ENCODE data around the gene BAZ2B. TPM values are rescaled to one million over a fixed set of nuclear protein-coding genes. Genes with fewer than 3 reads are reported as not detected.

The BAZ2B gene
- total RNA-seq, 1 donor from 2014 or later = 32.4 TPM

- Histone ChIP-seq H3K4me3 (no peak overlapping the region), H3K4me1 (no peaks in the 10 kb centered on the region), H3K27me3 (ENCODE audit: low read depth) (no peaks in the 10 kb centered on the region), H3K27ac (replicated peaks) (no peak overlapping the region), H3K9me3 (replicated peaks) (no peaks in the 10 kb centered on the region), H3K36me3 (peaks cover 67% of the 10 kb centered on the region)
- DNase-seq = no peak
- TF ChIP-seq CTCF (IDR thresholded peaks at IDR 0.05; ENCODE audit: borderline replicate concordance) = no peak
- intact Hi-C loops (cut with micrococcal nuclease) = no loop called here
These were observed 234.8 kb downstream of the BAZ2B start for GRCh38 chr2:159381574-159381973.

- no peak for DNase-seq
- Histone ChIP-seq H3K27me3 (ENCODE audit: low read depth) (no peaks in the 10 kb centered on the region), H3K4me1 (no peaks in the 10 kb centered on the region), H3K36me3 (peaks cover 59% of the 10 kb centered on the region), H3K27ac (replicated peaks) (no peak overlapping the region), H3K4me3 (no peak overlapping the region), H3K9me3 (replicated peaks) (no peaks in the 10 kb centered on the region)
- TF ChIP-seq CTCF (IDR thresholded peaks at IDR 0.05; ENCODE audit: borderline replicate concordance) = no peak
- intact Hi-C loops (cut with micrococcal nuclease) = no loop called here
These were observed 235.6 kb downstream of the BAZ2B start for GRCh38 chr2:159380685-159381239.

- Histone ChIP-seq H3K4me3 (no peak overlapping the region), H3K36me3 (peaks cover 58% of the 10 kb centered on the region), H3K27me3 (ENCODE audit: low read depth) (no peaks in the 10 kb centered on the region), H3K4me1 (no peaks in the 10 kb centered on the region), H3K9me3 (replicated peaks) (no peaks in the 10 kb centered on the region), H3K27ac (replicated peaks) (no peak overlapping the region)
- no peak for TF ChIP-seq CTCF (IDR thresholded peaks at IDR 0.05; ENCODE audit: borderline replicate concordance)
- intact Hi-C loops (cut with micrococcal nuclease) = no loop called here
- no peak for DNase-seq
These were observed 237.2 kb downstream of the BAZ2B start for GRCh38 chr2:159379181-159379580.

GRCh38 chr2:159375241-159375640 lies 241.1 kb downstream of the BAZ2B start:
- no peak for DNase-seq
- H3K4me3 ChIP-seq = no peak overlapping the region
- no peak overlapping the region for H3K27ac ChIP-seq (replicated peaks)
- peaks cover 60% of the 10 kb centered on the region for H3K36me3 ChIP-seq
- TF ChIP-seq CTCF (IDR thresholded peaks at IDR 0.05; ENCODE audit: borderline replicate concordance) = no peak
- no peaks in the 10 kb centered on the region for H3K4me1 ChIP-seq
- intact Hi-C loops (cut with micrococcal nuclease) = no loop called here
- no peaks in the 10 kb centered on the region for H3K27me3 ChIP-seq (ENCODE audit: low read depth)
- no peaks in the 10 kb centered on the region for H3K9me3 ChIP-seq (replicated peaks)

GRCh38 chr2:159371506-159371905 lies 244.8 kb downstream of the BAZ2B start:
- H3K9me3 ChIP-seq (replicated peaks) = no peaks in the 10 kb centered on the region

More at GRCh38 chr2:159371506-159371905, 244.8 kb downstream of the BAZ2B start:
- no peak for TF ChIP-seq CTCF (IDR thresholded peaks at IDR 0.05; ENCODE audit: borderline replicate concordance)
- Histone ChIP-seq H3K4me1 (no peaks in the 10 kb centered on the region), H3K27ac (replicated peaks) (no peak overlapping the region), H3K36me3 (peaks cover 83% of the 10 kb centered on the region), H3K4me3 (no peak overlapping the region), H3K27me3 (ENCODE audit: low read depth) (no peaks in the 10 kb centered on the region)
- intact Hi-C loops (cut with micrococcal nuclease) = no loop called here
- DNase-seq = no peak

All from left ventricle myocardium inferior (tissue), 1 donor.